Hepatocyte (in vitro differentiated cells): ENCODE results near the gene SCFD2. TPM values are rescaled to one million over a fixed set of nuclear protein-coding genes. Genes with fewer than 3 reads are reported as not detected.
A peak's percentile ranks its signal among the peaks of the same experiment; 100 is the strongest.

Experiments
- DNase-seq: peaks from one replicate; pipeline ENCODE4 v3.0.0-alpha.2; 2016; ENCODE audit warnings: low spot score
- H2AFZ ChIP-seq: fragments of 200-600 bp; sonication (generic); 2 replicates; pipeline ENCODE4 v1.6.0; 2016; ENCODE audit warnings: antibody characterized with exemption, mild to moderate bottlenecking
- H3K27ac ChIP-seq: fragments of 200-600 bp; sonication (generic); 2 replicates; pipeline ENCODE4 v1.5.1; 2016; ENCODE audit warnings: mild to moderate bottlenecking
- H3K27me3 ChIP-seq: fragments of 200-600 bp; sonication (generic); 2 replicates; pipeline ENCODE4 v1.6.1; 2016
- H3K36me3 ChIP-seq: fragments of 200-600 bp; sonication (generic); replicated peaks from 2 replicates; pipeline ENCODE4 v1.5.1; 2016; ENCODE audit warnings: low read depth; ENCODE audit not compliant: insufficient read depth
- H3K4me1 ChIP-seq: fragments of 200-600 bp; sonication (generic); 2 replicates; pipeline ENCODE4 v1.5.1; 2016; ENCODE audit warnings: mild to moderate bottlenecking, moderate library complexity; ENCODE audit not compliant: insufficient read depth
- H3K4me2 ChIP-seq: fragments of 200-600 bp; sonication (generic); 2 replicates; pipeline ENCODE4 v1.6.0; 2016
- H3K4me3 ChIP-seq: fragments of 200-600 bp; sonication (generic); 2 replicates; pipeline ENCODE4 v1.5.1; 2016; ENCODE audit warnings: mild to moderate bottlenecking
- H3K79me2 ChIP-seq: fragments of 200-600 bp; sonication (generic); 2 replicates; pipeline ENCODE4 v1.6.0; 2017; ENCODE audit warnings: mild to moderate bottlenecking
- H3K9me2 ChIP-seq: fragments of 200-600 bp; sonication (generic); replicated peaks from 2 replicates; pipeline ENCODE4 v1.6.0; 2017; ENCODE audit warnings: mild to moderate bottlenecking; ENCODE audit not compliant: insufficient read depth
- H3K9me3 ChIP-seq: fragments of 200-600 bp; sonication (generic); 2 replicates; pipeline ENCODE4 v1.5.1; 2016; ENCODE audit warnings: low read depth, mild to moderate bottlenecking
- H4K20me1 ChIP-seq: fragments of 200-600 bp; sonication (generic); 2 replicates; pipeline ENCODE4 v1.6.0; 2016; ENCODE audit warnings: mild to moderate bottlenecking; ENCODE audit not compliant: insufficient read depth, poor library complexity, severe bottlenecking
- WGBS: methylation state at CpG from one replicate; pipeline ENCODE4 v1.1.6; 2016; ENCODE audit warnings: low lambda C conversion rate; ENCODE audit errors: missing lambda C conversion rate; 5-methylcytosine and 5-hydroxymethylcytosine counted together
- polyA plus RNA-seq: library from polyadenylated mRNA; unstranded; fragments of >200 nt; fragmentation: Nextera tagmentation; extraction: Ambion mirVana; gene quantifications from 2 replicates; pipeline ENCODE4 v1.2.1, GENCODE V29; 2016
- small RNA-seq: library from RNA; depleted of rRNA; stranded (forward); fragments of <200 nt; gene quantifications from one replicate; pipeline ENCODE3, GENCODE V24; 2014
- total RNA-seq: library from RNA; depleted of rRNA; stranded (reverse); fragments of >200 nt; gene quantifications from 2 replicates; pipeline ENCODE4 v1.2.3, GENCODE V29; 2014
- TF ChIP-seq, protein P1 (sequence below): fragments of 200-600 bp; sonication (generic); IDR thresholded peaks from 2 replicates; pipeline ENCODE4 v1.5.1; 2016; ENCODE audit warnings: antibody characterized with exemption, mild to moderate bottlenecking; ENCODE audit not compliant: poor library complexity

Gene SCFD2
- total and polyA plus RNA-seq, 2 experiments from 2014 or later = 8.4 to 15.7 TPM

DNA sequence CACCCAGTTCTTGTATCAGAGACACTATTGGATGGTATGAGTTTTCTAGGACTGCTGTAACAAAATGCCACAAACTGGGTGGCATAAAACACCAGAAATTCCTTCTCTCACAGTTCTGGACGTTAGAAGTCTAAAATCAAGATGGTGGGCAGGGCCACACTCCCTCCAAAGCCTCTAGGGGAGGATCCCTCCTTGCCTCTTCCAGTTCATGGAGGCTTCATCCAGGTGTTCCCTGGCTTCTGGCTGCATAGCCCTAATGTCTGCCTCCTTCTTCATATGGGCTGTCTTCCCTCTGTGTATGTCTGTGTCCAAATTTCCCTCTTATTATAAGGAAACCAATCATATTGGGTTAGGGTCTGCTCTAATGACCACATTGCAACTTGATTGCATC is 542.2 kb downstream of the SCFD2 start:
- Histone ChIP-seq H3K79me2 (no peaks in the 10 kb centered on the region), H3K9me2 (no peaks in the 10 kb centered on the region), H3K9me3 (no peaks in the 10 kb centered on the region), H3K27ac (peak overlapping the region; percentile 72), H3K4me2 (no peak overlapping the region), H3K4me3 (no peak overlapping the region), H3K4me1 (peaks cover 29% of the 10 kb centered on the region), H3K36me3 (no peaks in the 10 kb centered on the region), H2AFZ (no peak overlapping the region), H3K27me3 (no peaks in the 10 kb centered on the region), H4K20me1 (no peaks in the 10 kb centered on the region)
- TF ChIP-seq, protein P1, sequence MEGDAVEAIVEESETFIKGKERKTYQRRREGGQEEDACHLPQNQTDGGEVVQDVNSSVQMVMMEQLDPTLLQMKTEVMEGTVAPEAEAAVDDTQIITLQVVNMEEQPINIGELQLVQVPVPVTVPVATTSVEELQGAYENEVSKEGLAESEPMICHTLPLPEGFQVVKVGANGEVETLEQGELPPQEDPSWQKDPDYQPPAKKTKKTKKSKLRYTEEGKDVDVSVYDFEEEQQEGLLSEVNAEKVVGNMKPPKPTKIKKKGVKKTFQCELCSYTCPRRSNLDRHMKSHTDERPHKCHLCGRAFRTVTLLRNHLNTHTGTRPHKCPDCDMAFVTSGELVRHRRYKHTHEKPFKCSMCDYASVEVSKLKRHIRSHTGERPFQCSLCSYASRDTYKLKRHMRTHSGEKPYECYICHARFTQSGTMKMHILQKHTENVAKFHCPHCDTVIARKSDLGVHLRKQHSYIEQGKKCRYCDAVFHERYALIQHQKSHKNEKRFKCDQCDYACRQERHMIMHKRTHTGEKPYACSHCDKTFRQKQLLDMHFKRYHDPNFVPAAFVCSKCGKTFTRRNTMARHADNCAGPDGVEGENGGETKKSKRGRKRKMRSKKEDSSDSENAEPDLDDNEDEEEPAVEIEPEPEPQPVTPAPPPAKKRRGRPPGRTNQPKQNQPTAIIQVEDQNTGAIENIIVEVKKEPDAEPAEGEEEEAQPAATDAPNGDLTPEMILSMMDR = no peak
- DNase-seq = no peak
- WGBS = 90% methylated on average over 1 of the region's 1 CpG

Small RNAs within 50 kb of the gene (small RNA-seq; reads per million reads assigned to genes)
- not detected for gene RNU6-310P

Other genes starting within 250 kb of the SCFD2 start
- 65.9 and 75.6 TPM in 2 replicates for gene FIP1L1, start 11.6 kb upstream of the SCFD2 start, total RNA-seq
- gene FIP1L1, start 11.6 kb upstream of the SCFD2 start, polyA plus RNA-seq = 50.7 and 60.7 TPM in 2 replicates
- 16.7 and 20.8 TPM in 2 replicates for gene LNX1, start 225.4 kb upstream of the SCFD2 start, total RNA-seq
- gene LNX1, start 225.4 kb upstream of the SCFD2 start, polyA plus RNA-seq = 7.3 and 8.4 TPM in 2 replicates